HG03469 (cell line): Measurements from ENCODE around the gene AFG3L2.

Experiments used
- ATAC-seq: cut with Tn5 transposase; IDR thresholded peaks from one replicate; pipeline ENCODE4 v1.9.1; 2021; ENCODE audit warnings: mild to moderate bottlenecking, moderate library complexity, moderate number of reproducible peaks; ENCODE audit not compliant: unreplicated experiment

AFG3L2 gene

GRCh38 chr18:12362473-12363174 lies 14.4 kb downstream of the AFG3L2 start:
- ATAC-seq = no peak

GRCh38 chr18:12361770-12362378 lies 15.2 kb downstream of the AFG3L2 start:
- no peak for ATAC-seq

DNA sequence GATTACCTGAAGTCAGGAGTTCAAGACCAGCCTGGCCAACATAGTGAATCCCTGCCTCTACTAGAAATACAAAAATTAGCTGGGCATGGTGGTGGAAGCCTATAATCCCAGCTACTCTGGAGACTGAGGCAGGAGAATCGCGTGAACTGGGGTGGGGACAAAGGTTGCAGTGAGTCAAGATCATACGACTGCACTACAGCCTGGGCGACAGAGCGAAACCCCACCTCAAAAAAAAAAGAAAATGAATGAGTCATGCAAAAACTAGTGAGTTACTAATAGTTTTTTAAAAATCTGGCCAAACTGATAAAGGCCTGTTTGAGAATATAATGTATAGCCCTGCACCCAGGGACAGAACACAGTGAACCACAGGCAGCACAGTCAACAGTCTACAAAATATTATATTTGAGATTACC lies 17.5 kb downstream of the AFG3L2 start:
- no peak for ATAC-seq

DNA sequence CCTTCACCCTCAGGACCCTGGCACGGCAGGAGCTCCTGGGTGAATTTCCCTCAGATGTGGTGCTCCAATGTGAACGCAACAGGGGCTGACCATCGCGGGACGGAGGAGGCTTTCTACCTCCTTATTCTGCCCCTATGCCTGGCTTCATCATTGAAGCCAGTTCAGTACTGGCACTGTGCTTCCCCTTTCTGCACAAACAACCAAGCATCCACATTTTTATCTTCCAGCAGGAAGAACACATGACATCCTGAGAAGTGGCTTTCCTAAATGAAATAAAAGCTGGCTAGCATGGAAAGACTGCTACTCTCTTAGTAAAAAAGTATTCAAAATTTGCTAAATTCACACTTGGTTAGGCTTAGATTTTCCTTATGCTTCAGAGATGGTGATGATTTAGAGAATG lies 24.8 kb downstream of the AFG3L2 start:
- no peak for ATAC-seq

GRCh38 chr18:12347895-12348294 lies 29.1 kb downstream of the AFG3L2 start:
- no peak for ATAC-seq

DNA sequence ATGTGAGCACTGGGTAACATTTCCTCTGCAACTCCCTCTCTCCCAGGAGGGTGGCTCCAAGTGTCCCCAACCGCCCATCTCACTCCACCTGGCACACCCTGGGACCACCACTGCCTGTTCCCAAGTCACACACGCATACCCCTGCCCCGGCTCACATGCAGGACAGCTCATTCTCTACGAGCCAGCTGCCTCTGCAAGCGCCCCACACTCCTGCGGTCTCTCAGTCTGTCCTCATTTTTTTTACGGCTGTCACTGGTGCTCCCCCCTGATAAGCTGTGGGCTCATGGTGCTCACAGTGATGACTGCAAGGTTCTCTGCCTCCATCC lies 30.8 kb downstream of the AFG3L2 start:
- ATAC-seq = no peak

GRCh38 chr18:12345491-12346239 lies 31.4 kb downstream of the AFG3L2 start:
- ATAC-seq = no peak

- ATAC-seq = no peak
Observed at GRCh38 chr18:12342661-12343060, 34.4 kb downstream of the AFG3L2 start.

DNA sequence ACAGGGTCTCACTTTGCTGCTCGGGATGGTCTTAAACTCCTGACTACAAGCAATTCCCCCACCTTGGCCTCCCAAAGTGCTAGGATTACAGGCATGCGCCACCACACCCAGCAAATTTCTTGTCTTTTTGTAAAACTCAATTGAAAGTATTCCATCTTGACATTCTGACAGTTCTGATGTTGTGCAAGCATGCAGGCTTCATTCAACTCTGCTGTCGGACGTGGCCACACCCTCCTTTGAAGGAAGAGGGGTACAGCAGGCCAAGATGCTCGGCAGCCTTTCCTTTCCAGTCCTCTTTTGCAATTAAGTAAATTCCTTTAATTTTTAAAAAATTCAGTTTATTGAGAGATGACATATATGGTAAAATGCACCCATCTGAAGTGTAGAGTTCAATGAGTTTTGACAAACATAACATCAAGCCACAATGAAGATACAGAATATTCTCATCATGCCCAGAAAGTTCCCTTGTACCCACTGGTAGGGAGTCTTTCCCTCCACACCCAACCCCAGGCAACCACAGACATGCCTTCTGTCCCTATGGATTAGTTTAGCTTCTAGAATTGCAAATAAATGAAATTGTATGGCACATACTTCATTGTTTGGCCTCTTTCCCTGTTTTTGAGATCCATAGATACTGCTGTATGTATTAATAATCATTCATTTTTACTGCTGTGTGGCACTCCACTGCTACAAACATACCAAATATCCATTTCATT lies 35.9 kb downstream of the AFG3L2 start:
- ATAC-seq = no peak

DNA sequence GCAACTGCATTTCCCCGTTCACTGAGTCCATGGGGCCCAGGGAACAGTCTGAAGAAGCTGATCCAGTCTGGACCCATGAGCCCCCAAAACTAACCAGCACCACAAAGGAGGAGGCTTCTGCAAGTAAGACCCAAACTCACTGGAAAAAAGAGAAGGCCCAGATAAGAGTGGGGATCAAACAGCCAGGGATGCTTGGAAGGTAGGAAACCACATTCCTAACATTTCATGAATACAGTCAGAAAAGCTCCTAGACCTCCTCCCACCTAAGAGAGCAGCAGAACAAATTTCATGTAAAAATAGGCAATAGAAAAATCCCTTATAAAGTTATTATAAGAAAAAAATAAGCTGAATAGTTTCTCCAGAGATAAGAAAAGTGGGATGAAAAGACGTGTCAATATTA lies 38.6 kb downstream of the AFG3L2 start:
- no peak for ATAC-seq

GRCh38 chr18:12336887-12337286 lies 40.1 kb downstream of the AFG3L2 start:
- ATAC-seq = no peak

GRCh38 chr18:12336171-12336613 lies 40.8 kb downstream of the AFG3L2 start:
- ATAC-seq = no peak

GRCh38 chr18:12335503-12335902 lies 41.5 kb downstream of the AFG3L2 start:
- ATAC-seq = no peak

GRCh38 chr18:12334863-12335262 lies 42.2 kb downstream of the AFG3L2 start:
- ATAC-seq = no peak

DNA sequence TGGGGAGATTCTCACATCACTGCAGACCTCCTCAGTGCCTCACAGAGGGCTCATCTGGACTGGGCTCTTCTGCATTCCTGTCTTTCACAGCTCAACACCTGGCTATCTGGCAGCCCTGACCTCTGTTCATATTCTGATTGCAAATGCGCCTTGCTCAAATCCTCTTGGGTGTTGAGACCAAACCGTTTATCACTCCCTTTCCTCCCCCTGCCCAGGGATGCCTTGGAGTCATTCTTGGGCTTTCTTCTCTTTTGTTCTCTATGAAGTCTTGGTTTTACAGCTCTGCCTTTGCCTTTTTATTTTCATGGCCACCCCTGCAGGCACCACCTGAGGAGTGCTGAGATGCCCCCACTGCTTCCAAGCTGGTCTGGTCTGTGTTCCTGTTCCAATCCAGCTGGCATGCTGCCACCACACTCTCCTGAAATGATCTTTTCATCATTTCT lies 42.6 kb downstream of the AFG3L2 start:
- no peak for ATAC-seq

- ATAC-seq = no peak
Observed at GRCh38 chr18:12333506-12334290, 43.3 kb downstream of the AFG3L2 start.

- ATAC-seq = no peak
Observed at GRCh38 chr18:12330766-12331165, 46.3 kb downstream of the AFG3L2 start.

- ATAC-seq = no peak
Observed at GRCh38 chr18:12329125-12329698, 47.8 kb downstream of the AFG3L2 start.

DNA sequence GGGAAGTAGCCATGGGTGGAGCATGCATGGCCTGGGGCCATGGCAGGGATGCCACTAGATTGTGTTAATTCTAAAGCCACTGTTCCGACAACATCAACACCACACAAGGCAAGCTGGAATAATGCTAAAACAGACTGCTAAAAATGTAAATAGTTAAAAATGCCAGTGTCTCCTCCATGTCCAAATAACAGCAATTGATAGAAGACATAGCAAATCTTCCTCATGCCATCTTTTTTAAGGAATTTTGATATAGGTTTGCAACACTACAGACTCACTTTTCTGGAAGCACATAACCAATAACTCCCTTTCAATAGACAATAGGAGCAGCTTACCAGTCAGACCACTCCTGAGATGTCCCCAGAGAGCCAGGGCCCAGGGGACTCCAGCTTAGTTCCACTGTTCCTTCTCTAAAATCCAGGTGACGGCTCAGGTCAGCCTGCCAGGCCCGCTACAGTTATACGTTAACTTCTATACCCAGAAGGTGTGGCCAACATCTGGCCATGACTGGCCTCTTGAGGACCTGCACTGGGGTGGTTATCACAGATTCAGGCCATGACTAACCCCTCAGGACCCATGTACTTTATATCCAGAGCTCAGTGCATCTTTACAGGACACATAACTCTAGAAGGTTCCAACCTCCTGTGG lies 48.7 kb downstream of the AFG3L2 start:
- ATAC-seq = no peak
